HepG2 (cell line): ENCODE results near the gene PAIP1. TPM values are rescaled to one million over a fixed set of nuclear protein-coding genes. Genes with fewer than 3 reads are reported as not detected.
A peak's percentile ranks its signal among the peaks of the same experiment; 100 is the strongest.

ENCODE experiments used
- HNRNPLL ChIP-seq: fragments of 200-400 bp; formaldehyde crosslinking; IDR thresholded peaks from 2 replicates; pipeline ENCODE4 v1.6.1; 2017; ENCODE audit warnings: mild to moderate bottlenecking, low read depth, low read length; ENCODE audit not compliant: poor library complexity, severe bottlenecking
- KDM3A ChIP-seq: IDR thresholded peaks from 2 replicates; pipeline ENCODE4 v1.6.1; 2018; ENCODE audit warnings: low read depth, missing compliant biosample characterization
- KDM5A ChIP-seq: fragments of 200-600 bp; sonication (generic); IDR thresholded peaks from 2 replicates; pipeline ENCODE4 v1.7.0; 2018; ENCODE audit warnings: antibody characterized with exemption, mild to moderate bottlenecking, low read length, borderline replicate concordance
- SP4 ChIP-seq: sonication (generic); formaldehyde crosslinking; IDR thresholded peaks from 2 replicates; pipeline ENCODE4 v1.8.1; 2023; ENCODE audit warnings: mild to moderate bottlenecking, missing genetic modification reagents
- XRCC5 ChIP-seq: fragments of 200-400 bp; formaldehyde crosslinking; optimal IDR thresholded peaks from 2 replicates; pipeline ENCODE3; 2017; ENCODE audit warnings: mild to moderate bottlenecking, low read length
- ZNF619 ChIP-seq: sonication (generic); formaldehyde crosslinking; IDR thresholded peaks from 2 replicates; pipeline ENCODE4 v1.4.0; 2020; ENCODE audit warnings: mild to moderate bottlenecking, missing genetic modification reagents
- ZNF83 ChIP-seq: sonication (generic); formaldehyde crosslinking; IDR thresholded peaks from 2 replicates; pipeline ENCODE4 v1.4.0; 2020; ENCODE audit warnings: missing genetic modification reagents, mild to moderate bottlenecking, borderline replicate concordance
- polyA plus RNA-seq, 8 experiments: library from polyadenylated mRNA; depleted of rRNA in 3 of 8; stranded (reverse) in 7 of 8; unstranded in 1 of 8; fragments of >200 nt; fragmentation: Illumina TruSeq in 4 of 8; extraction: Trizol in 4 of 8; gene quantifications; 2 replicates each; pipeline versions ENCODE4 v1.2.1 to v1.2.3, GENCODE V29; 2011 to 2016; ENCODE audit warnings: low read depth in 4 of 8, missing spikeins in 1 of 8, mixed read lengths in 1 of 8; ENCODE audit not compliant: insufficient read depth in 1 of 8
- total RNA-seq, 5 experiments: library from RNA; depleted of rRNA; stranded (reverse); fragments of >200 nt; fragmentation: Illumina TruSeq; extraction: Trizol; gene quantifications; 2 replicates each; pipeline ENCODE4 v1.2.3, GENCODE V29; 2016; ENCODE audit warnings: low read depth in 1 of 5
- TF ChIP-seq, protein P1 (sequence below): sonication (generic); formaldehyde crosslinking; IDR thresholded peaks from 2 replicates; pipeline ENCODE4 v1.5.0; 2020; ENCODE audit warnings: mild to moderate bottlenecking, missing genetic modification reagents, borderline replicate concordance
- TF ChIP-seq, protein P2 (sequence below), 2 experiments: fragments of 450-650 bp in 1 of 2; sonication (generic) in 1 of 2; formaldehyde crosslinking in 1 of 2; IDR thresholded peaks; 2 replicates each; pipeline versions ENCODE4 v1.6.1 to v1.8.0; 2016 to 2022; ENCODE audit warnings: antibody characterized with exemption in 1 of 2, mild to moderate bottlenecking in 1 of 2, missing genetic modification reagents in 1 of 2
- TF ChIP-seq, protein P3 (sequence below): IDR thresholded peaks from 2 replicates; pipeline ENCODE4 v1.6.1; 2012; ENCODE audit warnings: inconsistent platforms

Gene PAIP1
- total and polyA plus RNA-seq, 2 of the 13 experiments (the other 11 are each of a cell fraction or from before 2014, with no cell fraction given): 96.6 to 116 TPM

DNA sequence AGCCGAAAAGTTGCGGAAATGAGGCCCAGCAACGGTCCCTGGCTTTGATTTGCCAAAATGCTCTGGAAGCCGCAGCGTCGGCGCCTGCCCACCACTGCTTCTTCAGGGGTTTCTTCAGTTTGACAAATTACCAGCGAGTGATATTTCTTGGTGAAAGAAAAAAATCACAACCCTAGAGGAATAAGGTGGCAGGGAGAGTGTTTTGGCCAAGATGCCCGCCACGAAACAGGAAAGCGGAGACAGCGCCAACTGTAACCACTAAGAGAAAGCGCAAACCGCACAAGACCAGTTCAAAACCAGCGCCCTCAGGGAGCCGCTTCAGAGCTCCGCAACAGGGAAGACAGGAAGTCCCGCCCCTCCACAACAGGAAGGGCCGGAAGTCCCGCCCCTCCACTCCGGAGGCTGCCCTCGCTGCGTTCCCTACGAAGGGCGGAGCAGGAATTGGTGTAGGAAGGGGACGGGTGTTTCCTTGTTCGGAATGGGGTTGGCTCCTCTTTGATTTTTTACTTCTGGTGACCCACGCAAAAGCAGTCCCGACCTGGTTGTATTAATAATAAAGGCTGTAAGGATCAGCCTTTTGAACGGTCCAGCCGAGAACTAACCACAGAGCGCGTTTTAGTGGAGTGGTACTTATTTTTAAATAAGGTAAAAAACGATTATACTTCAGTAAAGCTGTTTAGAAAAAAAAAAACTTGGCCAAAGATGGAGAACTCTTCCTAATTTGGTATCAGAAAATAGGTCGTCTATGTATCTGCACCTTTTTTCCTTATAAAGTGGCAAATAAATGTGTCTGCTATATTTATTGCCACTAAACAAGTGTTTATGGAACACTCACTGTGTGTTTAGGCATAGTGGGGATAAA lies 41.8 kb downstream of the PAIP1 start, which contains the start of gene C5orf34 (continued):
- TF ChIP-seq ZNF83 (CRISPR knock-in tag) (no peak), XRCC5 (peak; percentile 68), SP4 (peak; percentile 80), HNRNPLL (peak; percentile 94), ZNF619 (CRISPR knock-in tag) (0 out of 2 replicates have a peak, but pooled peaks have one; percentile 66), KDM5A (peak; percentile 72; the same call in 1 of the 2 replicates), KDM3A (CRISPR knock-in tag) (0 out of 2 replicates have a peak, but pooled peaks have one; percentile 31)
- TF ChIP-seq, protein P1, sequence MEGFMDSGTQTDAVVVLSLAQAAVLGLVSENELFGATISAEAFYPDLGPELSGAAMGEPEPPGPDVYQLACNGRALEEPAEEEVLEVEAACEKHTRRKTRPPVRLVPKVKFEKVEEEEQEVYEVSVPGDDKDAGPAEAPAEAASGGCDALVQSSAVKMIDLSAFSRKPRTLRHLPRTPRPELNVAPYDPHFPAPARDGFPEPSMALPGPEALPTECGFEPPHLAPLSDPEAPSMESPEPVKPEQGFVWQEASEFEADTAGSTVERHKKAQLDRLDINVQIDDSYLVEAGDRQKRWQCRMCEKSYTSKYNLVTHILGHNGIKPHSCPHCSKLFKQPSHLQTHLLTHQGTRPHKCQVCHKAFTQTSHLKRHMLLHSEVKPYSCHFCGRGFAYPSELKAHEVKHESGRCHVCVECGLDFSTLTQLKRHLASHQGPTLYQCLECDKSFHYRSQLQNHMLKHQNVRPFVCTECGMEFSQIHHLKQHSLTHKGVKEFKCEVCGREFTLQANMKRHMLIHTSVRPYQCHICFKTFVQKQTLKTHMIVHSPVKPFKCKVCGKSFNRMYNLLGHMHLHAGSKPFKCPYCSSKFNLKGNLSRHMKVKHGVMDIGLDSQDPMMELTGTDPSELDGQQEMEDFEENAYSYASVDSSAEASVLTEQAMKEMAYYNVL (CRISPR knock-in tag): peak; percentile 48; the same call in 1 of the 2 replicates
- TF ChIP-seq, protein P2, sequence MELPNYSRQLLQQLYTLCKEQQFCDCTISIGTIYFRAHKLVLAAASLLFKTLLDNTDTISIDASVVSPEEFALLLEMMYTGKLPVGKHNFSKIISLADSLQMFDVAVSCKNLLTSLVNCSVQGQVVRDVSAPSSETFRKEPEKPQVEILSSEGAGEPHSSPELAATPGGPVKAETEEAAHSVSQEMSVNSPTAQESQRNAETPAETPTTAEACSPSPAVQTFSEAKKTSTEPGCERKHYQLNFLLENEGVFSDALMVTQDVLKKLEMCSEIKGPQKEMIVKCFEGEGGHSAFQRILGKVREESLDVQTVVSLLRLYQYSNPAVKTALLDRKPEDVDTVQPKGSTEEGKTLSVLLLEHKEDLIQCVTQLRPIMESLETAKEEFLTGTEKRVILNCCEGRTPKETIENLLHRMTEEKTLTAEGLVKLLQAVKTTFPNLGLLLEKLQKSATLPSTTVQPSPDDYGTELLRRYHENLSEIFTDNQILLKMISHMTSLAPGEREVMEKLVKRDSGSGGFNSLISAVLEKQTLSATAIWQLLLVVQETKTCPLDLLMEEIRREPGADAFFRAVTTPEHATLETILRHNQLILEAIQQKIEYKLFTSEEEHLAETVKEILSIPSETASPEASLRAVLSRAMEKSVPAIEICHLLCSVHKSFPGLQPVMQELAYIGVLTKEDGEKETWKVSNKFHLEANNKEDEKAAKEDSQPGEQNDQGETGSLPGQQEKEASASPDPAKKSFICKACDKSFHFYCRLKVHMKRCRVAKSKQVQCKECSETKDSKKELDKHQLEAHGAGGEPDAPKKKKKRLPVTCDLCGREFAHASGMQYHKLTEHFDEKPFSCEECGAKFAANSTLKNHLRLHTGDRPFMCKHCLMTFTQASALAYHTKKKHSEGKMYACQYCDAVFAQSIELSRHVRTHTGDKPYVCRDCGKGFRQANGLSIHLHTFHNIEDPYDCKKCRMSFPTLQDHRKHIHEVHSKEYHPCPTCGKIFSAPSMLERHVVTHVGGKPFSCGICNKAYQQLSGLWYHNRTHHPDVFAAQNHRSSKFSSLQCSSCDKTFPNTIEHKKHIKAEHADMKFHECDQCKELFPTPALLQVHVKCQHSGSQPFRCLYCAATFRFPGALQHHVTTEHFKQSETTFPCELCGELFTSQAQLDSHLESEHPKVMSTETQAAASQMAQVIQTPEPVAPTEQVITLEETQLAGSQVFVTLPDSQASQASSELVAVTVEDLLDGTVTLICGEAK (IDR thresholded peaks at IDR 0.05): peak; percentile 85
- TF ChIP-seq, protein P2 (CRISPR knock-in tag; IDR thresholded peaks at IDR 0.05): 0 out of 2 replicates have a peak, but pooled peaks have one; percentile 41
- TF ChIP-seq, protein P3, sequence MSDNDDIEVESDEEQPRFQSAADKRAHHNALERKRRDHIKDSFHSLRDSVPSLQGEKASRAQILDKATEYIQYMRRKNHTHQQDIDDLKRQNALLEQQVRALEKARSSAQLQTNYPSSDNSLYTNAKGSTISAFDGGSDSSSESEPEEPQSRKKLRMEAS: peak; percentile 55
